Measurements from ENCODE around the gene MITD1. TPM values are rescaled to one million over a fixed set of nuclear protein-coding genes. Genes with fewer than 3 reads are reported as not detected.

Gene MITD1
- total RNA-seq, 1 donor = 19.5 TPM

GRCh38 chr2:99154643-99155536 is 26.0 kb downstream of the MITD1 start, which contains the start of the genes LIPT1 and TSGA10:
Gene LIPT1 (plus strand): TSS chr2:99154967. CDS start chr2:99161958, 6,991 bp downstream.
Gene TSGA10 (minus strand): TSS chr2:99154942. CDS start chr2:99109439, 45,503 bp downstream.
- peaks cover 15% of the 10 kb centered on the region for H3K4me1 ChIP-seq (ENCODE audit: insufficient read depth, low read length)
- peak within 1 kb of the TSS; percentile 86 for H3K27ac ChIP-seq (ENCODE audit: low read depth, low read length)
- no peaks in the 10 kb centered on the region for H4K20me1 ChIP-seq (ENCODE audit: insufficient read depth, low read length)
- peak within 1 kb of the TSS; percentile 98 for H3K4me2 ChIP-seq (ENCODE audit: insufficient read depth, low read length)
- no peak for TF ChIP-seq CTCF (IDR thresholded peaks at IDR 0.05; ENCODE audit: extremely low read depth, low read depth, low read length)
- no peaks in the 10 kb centered on the region for H3K27me3 ChIP-seq (ENCODE audit: insufficient read depth, low read length)
- no peaks in the 10 kb centered on the region for H3K9me3 ChIP-seq (ENCODE audit: low read depth, low read length)
- H3K4me3 ChIP-seq (ENCODE audit: insufficient read depth, low read length) = peak within 1 kb of the TSS; percentile 81
- peak within 1 kb of the TSS; percentile 99 for H2AFZ ChIP-seq (ENCODE audit: low read length)
- DNase-seq (ENCODE audit: insufficient read length, low spot score, missing footprints) = peak; percentile 97
- peaks cover 21% of the 10 kb centered on the region for H3K79me2 ChIP-seq (ENCODE audit: insufficient read depth, low read length)
- no peaks in the 10 kb centered on the region for H3K36me3 ChIP-seq (ENCODE audit: insufficient read depth, low read length)

GRCh38 chr2:99153921-99154604 is 26.8 kb downstream of the MITD1 start:
- H3K4me3 ChIP-seq (ENCODE audit: insufficient read depth, low read length) = peak overlapping the region; percentile 81
- no peak for DNase-seq (ENCODE audit: insufficient read length, low spot score, missing footprints)
- no peaks in the 10 kb centered on the region for H3K9me3 ChIP-seq (ENCODE audit: low read depth, low read length)
- no peak for TF ChIP-seq CTCF (IDR thresholded peaks at IDR 0.05; ENCODE audit: extremely low read depth, low read depth, low read length)
- peaks cover 21% of the 10 kb centered on the region for H3K79me2 ChIP-seq (ENCODE audit: insufficient read depth, low read length)
- H2AFZ ChIP-seq (ENCODE audit: low read length) = peak overlapping the region; percentile 99
- H4K20me1 ChIP-seq (ENCODE audit: insufficient read depth, low read length) = no peaks in the 10 kb centered on the region
- peaks cover 15% of the 10 kb centered on the region for H3K4me1 ChIP-seq (ENCODE audit: insufficient read depth, low read length)
- H3K27ac ChIP-seq (ENCODE audit: low read depth, low read length) = peak overlapping the region; percentile 86
- no peaks in the 10 kb centered on the region for H3K36me3 ChIP-seq (ENCODE audit: insufficient read depth, low read length)
- H3K27me3 ChIP-seq (ENCODE audit: insufficient read depth, low read length) = no peaks in the 10 kb centered on the region
- peak overlapping the region; percentile 98 for H3K4me2 ChIP-seq (ENCODE audit: insufficient read depth, low read length)

- Histone ChIP-seq H3K4me3 (ENCODE audit: insufficient read depth, low read length) (no peak overlapping the region), H2AFZ (ENCODE audit: low read length) (no peak overlapping the region), H3K4me2 (ENCODE audit: insufficient read depth, low read length) (no peak overlapping the region), H3K27me3 (ENCODE audit: insufficient read depth, low read length) (no peaks in the 10 kb centered on the region), H3K4me1 (ENCODE audit: insufficient read depth, low read length) (peaks cover 15% of the 10 kb centered on the region), H3K27ac (ENCODE audit: low read depth, low read length) (no peak overlapping the region), H3K9me3 (ENCODE audit: low read depth, low read length) (no peaks in the 10 kb centered on the region), H3K36me3 (ENCODE audit: insufficient read depth, low read length) (no peaks in the 10 kb centered on the region), H3K79me2 (ENCODE audit: insufficient read depth, low read length) (peaks cover 21% of the 10 kb centered on the region), H4K20me1 (ENCODE audit: insufficient read depth, low read length) (no peaks in the 10 kb centered on the region)
- no peak for TF ChIP-seq CTCF (IDR thresholded peaks at IDR 0.05; ENCODE audit: extremely low read depth, low read depth, low read length)
- DNase-seq (ENCODE audit: insufficient read length, low spot score, missing footprints) = no peak
Measured at GRCh38 chr2:99152199-99152895, 28.5 kb downstream of the MITD1 start.

Data from osteoblast (primary cell).